Measurements from ENCODE around the gene MOBP.

The MOBP gene

GRCh38 chr3:39501059-39501458, 33.6 kb downstream of the MOBP start:
- DNase-seq, result no peak

DNA sequence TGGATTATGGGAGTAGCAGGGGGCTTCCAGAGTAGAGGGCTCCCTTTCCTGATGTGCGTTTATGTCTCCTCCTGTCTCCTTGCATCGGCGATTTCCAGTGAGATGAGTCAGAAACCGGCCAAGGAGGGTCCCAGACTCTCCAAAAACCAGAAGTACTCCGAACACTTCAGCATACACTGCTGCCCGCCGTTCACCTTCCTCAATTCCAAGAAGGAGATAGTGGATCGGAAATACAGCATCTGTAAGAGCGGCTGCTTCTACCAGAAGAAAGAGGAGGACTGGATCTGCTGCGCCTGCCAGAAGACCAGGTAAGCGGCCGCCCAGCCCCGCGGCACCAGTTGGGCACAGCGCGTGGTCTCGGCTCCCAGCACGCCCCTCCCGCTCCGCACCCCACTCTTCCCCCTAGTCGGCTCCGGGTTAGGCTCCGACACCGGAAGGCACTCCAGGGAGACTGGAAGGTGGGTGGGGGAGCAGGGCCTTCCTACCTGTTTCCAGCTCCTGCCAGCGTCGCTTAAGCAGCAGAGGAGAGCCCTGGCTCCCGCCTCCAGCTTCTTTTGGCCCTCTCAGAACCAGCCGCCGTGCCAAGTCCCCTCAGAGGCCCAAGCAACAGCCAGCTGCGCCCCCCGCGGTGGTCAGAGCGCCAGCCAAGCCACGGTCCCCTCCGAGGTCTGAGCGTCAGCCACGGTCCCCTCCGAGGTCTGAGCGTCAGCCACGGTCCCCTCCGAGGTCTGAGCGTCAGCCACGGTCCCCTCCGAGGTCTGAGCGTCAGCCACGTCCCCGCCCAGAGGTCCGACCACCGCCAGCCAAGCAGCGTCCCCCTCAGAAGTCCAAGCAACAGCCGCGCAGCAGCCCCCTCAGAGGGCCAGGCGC, 34.7 kb downstream of the MOBP start:
- peak; percentile 50 for DNase-seq

DNA sequence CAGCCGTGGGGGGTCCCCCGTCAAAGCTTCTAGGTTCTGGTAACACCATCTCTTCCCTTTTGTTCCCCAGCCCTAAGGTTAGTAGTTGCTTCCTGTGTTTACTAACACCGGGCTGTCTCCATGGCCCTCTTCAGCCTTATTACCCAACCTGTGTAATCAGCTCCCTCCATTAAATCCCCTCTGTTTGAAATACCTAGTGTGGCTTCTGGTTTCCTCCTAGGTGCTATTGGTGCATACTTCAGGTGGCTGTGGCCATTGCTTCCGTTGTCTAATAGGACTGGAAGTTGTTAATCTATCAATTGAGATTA, 35.3 kb downstream of the MOBP start:
- DNase-seq, result peak; percentile 21

DNA sequence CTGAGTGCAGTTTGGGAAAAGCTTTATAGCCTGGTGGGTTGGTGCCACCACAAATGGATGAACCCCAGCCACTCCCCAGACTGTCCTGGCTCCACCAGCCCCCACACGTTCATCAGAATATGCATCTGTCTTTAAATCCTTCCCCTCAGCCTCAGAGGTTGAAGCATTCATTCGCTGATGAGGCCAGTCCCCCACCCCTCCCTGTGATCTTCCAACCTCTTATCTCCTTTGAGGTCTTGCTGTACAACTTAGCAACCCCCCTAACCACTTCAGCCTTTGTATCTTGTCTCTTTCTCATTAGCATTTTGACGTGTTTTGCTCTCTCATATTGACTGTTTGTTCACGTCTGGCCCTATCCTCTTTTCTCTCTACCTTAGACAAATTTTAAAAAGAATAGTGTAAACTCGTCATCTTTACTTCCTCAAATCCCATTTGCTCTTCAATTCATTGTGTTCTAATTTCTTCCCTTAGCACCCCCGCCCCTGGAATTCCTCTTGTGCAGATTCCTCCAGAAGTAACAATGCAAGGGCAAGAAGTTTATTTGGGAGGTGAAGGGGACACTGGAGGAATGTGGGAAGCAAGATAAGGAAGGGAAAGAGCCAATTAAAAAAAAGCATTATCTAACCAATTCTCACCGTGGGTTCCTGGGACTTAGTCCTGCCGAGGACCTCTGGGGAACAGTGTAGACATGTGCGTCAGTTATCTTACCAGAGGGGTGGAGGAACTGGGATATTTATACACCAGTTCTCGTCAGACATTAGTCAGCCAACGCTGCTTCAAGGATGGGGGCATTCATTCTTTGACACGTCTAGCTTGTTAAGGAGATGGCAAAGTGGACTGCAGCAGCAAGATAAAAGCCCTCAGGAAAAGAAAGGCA, 38.6 kb downstream of the MOBP start:
- DNase-seq, result no peak

DNA sequence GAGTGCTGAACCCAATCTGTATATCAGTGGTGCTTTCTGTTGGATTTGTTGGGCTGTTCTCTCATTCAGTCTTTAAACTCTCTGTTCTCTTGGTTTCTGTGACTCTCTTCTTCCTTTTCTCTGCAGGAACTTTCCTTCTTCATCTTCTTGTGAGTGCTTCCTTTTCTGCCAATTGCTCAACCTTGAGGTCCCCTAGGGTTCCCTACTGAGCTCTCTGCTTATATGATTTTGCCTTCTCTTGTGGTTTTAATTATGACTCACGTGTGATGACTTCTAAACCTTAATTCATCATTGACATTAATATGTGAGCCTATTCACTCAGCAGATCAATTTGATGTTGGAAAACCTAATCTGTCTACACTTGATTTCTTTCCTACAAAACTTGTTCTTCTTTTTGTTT, 39.4 kb downstream of the MOBP start:
- DNase-seq, result no peak

DNA sequence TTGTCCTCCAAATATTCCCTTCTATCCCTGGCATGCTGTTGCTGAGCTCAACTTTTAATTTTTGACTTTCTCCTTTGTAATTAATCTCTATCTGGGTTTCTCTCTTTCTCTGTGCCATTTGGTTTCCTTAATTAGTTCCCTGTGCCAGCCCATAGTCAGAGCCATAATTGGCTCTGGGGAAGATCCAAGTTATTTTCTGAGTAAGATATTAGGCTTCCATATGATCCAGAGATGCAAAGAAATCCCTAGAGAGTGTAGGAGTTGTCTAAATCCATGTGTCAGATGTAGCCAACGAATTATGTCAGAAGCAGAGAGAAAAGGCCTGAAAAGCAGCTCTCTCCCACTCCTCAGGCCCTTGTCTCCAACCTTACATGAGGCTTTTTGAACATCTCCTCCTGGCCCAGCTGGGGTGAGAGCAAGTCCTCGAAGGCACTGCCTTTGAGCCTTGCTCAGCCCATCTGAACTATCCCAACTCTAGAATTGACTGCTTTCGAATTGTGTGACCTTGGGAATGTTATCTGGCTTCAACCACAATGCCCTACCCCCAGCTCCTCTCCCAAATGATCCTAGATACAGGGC, 46.4 kb downstream of the MOBP start:
- no peak for DNase-seq

DNA sequence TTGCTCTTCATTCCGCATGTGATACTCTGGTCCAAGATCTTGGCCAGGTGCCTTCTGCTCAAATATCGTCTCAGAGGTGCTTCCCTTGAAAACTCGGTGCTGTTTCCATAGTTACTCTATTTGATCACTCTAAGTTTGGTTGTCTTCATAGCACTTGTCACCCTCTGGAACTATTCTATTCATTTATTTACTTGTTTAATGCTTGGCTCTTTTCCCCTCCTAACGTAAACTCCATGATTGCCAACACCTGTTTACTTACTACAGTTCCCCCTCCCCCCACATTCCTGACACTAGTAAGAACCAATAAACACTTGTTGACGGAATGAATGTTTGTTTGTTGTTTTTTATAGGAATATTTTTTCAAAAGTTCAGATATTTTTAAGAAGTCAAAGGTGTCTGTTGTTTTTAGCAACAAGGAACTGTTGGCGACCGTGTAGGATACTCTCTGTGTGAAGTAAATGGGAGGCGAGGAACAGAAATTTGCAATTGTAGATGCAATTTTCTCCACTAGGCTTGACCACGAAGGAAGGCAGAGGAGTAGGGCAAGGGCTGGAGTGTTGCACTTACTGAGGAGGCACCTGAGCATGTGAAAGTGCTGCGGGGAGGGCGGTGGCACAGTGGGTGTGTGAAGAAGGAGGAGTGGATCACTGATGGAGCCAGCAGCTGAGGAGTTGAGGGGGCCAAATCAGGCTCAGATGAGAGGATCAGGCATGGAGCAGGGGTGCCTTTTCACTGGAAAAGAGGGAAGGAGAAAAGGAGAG, 48.4 kb downstream of the MOBP start:
- no peak for DNase-seq

DNA sequence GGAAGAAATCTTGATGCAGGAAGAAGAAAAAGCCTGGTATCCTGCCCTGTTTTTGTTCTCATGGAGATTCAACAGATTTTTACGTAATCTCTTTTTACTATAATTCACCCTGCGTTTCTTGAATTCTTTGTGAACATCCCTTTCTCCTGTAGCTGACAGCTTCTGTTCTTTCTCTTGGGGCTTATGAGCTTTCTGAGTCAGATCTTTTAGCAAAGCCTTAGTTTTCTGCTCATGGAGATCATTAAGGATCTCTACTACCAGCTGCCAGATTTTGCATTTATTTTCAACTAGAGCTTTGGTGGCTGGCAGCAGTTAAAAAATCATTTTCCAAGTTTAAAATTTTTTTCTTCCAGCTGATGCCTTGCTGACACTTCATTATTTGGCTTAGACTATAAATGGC, 51.6 kb downstream of the MOBP start:
- no peak for DNase-seq

- no peak for DNase-seq
Observed at GRCh38 chr3:39519554-39520288, 52.2 kb downstream of the MOBP start.

DNA sequence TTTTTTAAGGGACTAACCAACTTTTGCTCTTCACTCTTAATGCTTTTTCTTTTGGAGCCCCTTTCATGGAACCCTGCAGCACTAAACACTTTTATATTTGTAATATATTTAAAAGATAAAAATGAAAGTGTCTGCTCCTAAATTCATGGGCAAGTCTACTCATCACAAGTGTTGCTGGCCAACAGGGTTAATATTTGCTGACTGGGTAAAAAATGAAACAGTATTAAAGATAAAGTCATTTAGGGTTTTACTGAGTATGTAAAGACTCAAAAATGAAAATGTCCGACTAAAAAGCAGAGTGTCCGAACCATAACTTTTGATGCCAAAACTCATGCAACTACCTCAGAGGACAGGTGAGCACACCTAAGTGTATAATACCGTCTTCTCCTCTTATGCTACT, 54.0 kb downstream of the MOBP start:
- DNase-seq, result no peak

- no peak for DNase-seq
Observed at GRCh38 chr3:39524107-39524506, 56.6 kb downstream of the MOBP start.

DNA sequence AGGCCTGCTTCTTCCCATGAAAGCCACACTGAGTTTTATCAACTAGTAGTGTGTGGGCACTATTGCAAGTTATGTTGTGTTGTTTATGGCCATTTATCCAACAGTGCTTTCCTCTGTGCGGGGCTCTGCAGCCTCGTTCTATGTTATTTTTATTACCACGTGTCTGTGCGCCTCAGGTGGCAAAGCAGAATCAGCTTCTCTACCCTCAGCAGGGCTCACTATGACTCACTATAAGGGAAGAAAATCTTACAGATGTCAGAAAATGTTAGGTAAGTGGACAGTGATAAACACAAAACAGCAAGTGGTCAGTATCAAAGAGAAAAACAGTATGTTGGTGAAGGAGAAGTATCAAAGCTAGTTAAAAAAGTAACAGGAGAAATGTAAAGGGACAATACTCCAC, 61.4 kb downstream of the MOBP start:
- no peak for DNase-seq

- DNase-seq, result no peak
Observed at GRCh38 chr3:39529577-39529976, 62.1 kb downstream of the MOBP start.

- DNase-seq, result no peak
Observed at GRCh38 chr3:39531066-39531465, 63.6 kb downstream of the MOBP start.

GRCh38 chr3:39531665-39532064, 64.2 kb downstream of the MOBP start:
- no peak for DNase-seq

- DNase-seq, result no peak
Observed at GRCh38 chr3:39532777-39533176, 65.3 kb downstream of the MOBP start.

DNA sequence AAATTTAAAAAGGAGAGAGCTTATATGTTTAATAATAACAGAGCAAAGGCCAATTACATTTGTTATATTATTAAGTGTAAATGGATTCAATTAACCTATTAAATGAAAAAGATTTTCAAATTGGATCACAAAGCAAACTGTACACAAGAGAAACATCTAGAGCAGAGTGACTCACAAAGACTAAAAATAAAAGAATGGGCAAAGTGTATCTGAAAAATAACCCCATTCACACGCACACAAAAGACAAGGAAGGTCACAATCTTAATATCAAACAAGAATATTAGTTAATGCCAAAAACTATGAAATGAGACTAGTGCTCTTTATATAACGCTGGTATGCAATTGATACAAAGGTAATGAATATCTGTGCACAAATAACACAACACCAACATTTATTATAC, 65.7 kb downstream of the MOBP start:
- DNase-seq, result no peak

GRCh38 chr3:39540162-39540921, 72.9 kb downstream of the MOBP start:
- no peak for DNase-seq

- DNase-seq, result no peak
Observed at GRCh38 chr3:39541442-39541841, 74.0 kb downstream of the MOBP start.

GRCh38 chr3:39541917-39542329, 74.4 kb downstream of the MOBP start:
- peak; percentile 56 for DNase-seq

DNA sequence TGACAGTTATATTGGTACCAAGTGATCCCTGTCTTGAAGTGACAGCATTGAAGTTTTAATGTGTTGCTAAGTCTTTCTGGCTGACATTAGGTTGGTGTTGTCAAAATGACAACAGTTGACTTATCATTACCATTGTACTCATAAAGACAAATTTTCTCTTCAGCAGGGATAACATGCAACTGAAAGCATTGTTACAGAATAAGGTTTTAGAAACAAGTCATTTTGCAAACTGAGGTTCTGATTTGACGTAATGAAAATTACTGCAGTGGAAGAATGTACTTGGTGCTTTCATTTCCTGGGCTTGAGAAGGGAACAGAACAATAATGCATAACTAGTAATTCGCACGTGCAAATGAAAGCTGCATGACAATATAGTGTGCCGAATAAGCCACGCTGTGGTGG, 75.1 kb downstream of the MOBP start:
- DNase-seq, result no peak

- DNase-seq, result no peak
Observed at GRCh38 chr3:39548282-39548681, 80.8 kb downstream of the MOBP start.

Measured in NCI-H1092 treated with DMSO at 0.1 percent for 48 hours (cell line).